A549 treated with dexamethasone at 1 μM for 4 hours (cell line): Measurements from ENCODE around the gene HDDC2. TPM values are rescaled to one million over a fixed set of nuclear protein-coding genes. Genes with fewer than 3 reads are reported as not detected.

ENCODE experiments used
- total RNA-seq: library from RNA; stranded (reverse); fragments of 200-300 nt; extraction: Qiagen RNA extraction; gene quantifications from 5 replicates; pipeline ENCODE4 v1.2.3, GENCODE V29; 2022

Gene HDDC2, protein sequence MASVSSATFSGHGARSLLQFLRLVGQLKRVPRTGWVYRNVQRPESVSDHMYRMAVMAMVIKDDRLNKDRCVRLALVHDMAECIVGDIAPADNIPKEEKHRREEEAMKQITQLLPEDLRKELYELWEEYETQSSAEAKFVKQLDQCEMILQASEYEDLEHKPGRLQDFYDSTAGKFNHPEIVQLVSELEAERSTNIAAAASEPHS
- total RNA-seq: 94.4 to 103 TPM (median 95.3 TPM) in 5 replicates

DNA sequence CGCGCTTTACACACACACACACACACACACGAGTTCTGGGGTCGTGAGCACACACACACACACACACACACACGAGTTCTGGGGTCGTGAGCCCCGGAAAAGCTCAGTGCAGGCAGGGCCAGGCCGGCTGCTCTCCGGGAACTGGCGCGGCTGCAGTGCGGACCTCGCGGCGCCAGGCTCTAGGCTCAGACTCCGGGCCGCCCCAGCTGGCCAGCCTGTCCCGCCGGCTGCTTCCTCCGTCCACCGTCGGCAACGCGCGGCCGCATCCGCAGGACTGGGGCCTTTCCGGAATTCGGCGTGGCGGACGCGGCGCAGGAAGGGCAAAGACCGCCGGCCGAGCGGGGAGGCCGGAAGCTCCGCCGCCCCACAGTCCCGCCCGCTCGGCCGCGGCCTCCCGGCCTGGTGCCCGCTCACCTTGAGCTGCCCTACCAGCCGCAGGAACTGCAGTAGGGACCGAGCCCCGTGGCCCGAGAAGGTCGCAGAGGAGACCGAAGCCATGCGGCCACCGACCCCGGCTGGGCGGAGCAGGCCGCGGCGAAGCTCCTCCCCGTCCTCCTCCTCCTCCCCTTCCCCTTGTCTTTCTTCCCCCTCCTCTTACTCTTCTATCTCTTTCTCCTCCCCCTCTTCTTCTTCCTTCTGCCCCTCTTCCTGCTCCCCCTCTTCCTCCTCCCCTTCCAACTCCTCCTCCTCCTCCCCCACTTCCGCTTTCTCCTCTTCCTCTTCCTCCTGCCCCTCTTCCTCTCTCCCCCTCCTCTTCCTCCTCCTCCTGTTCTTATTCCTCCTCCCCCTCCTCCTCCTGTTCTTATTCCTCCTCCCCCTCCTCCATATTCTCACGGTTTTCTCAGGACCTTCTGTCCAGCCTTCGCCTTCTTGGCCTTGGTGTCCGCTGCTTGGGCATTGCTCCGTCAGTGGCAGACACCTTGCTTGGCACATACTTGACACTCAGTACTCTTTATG, at the start of gene HDDC2:
HDDC2 (minus strand) TSS at position 533 of the 957 bp plus-strand sequence; CDS start at position 498, 35 bp downstream.

Other genes with a start within 250 kb of the HDDC2 start
- gene TPD52L1, start 148.2 kb downstream of the HDDC2 start, total RNA-seq: 49.9 to 55.1 TPM (median 52.1 TPM) in 5 replicates